22Rv1 (cell line): ENCODE data around the gene ATF1.

Experiments
- H3K27ac ChIP-seq: fragments of 450-650 bp; 2 replicates; pipeline ENCODE4 v1.5.1; 2017
- CTCF ChIP-seq: fragments of 450-650 bp; IDR thresholded peaks from 2 replicates; pipeline ENCODE4 v1.5.1; 2017; ENCODE audit warnings: mild to moderate bottlenecking
- ZFX ChIP-seq: fragments of 450-650 bp; IDR thresholded peaks from 2 replicates; pipeline ENCODE4 v1.6.1; 2017; ENCODE audit warnings: antibody characterized with exemption, borderline replicate concordance

Gene ATF1

GRCh38 chr12:50763639-50764285 is at the start of gene ATF1:
TSS of gene ATF1 (plus strand) at chr12:50764101. CDS start at chr12:50780146, 16,045 bp downstream.
- peak within 1 kb of the TSS; percentile 97 for H3K27ac ChIP-seq

GRCh38 chr12:50715174-50715573 is 48.7 kb upstream of the ATF1 start:
- H3K27ac ChIP-seq = no peak overlapping the region
- no peak for TF ChIP-seq CTCF
- no peak for TF ChIP-seq ZFX

More at GRCh38 chr12:50763639-50764285, at the start of gene ATF1:
- TF ChIP-seq CTCF (no peak), ZFX (no peak)

- no peak for TF ChIP-seq CTCF
- no peak overlapping the region for H3K27ac ChIP-seq
Observed at GRCh38 chr12:50718760-50719159, 45.1 kb upstream of the ATF1 start.

GRCh38 chr12:50720085-50720484 is 43.8 kb upstream of the ATF1 start:
- H3K27ac ChIP-seq = no peak overlapping the region
- no peak for TF ChIP-seq ZFX
- no peak for TF ChIP-seq CTCF

GRCh38 chr12:50720501-50720900 is 43.4 kb upstream of the ATF1 start:
- H3K27ac ChIP-seq = no peak overlapping the region
- TF ChIP-seq ZFX = no peak
- no peak for TF ChIP-seq CTCF

GRCh38 chr12:50723865-50724264 is 40.0 kb upstream of the ATF1 start:
- H3K27ac ChIP-seq = no peak overlapping the region; the same call in 1 of the 2 replicates
- TF ChIP-seq CTCF (no peak), ZFX (no peak)

GRCh38 chr12:50725011-50725942 is 38.6 kb upstream of the ATF1 start:
- TF ChIP-seq CTCF (no peak), ZFX (no peak)
- peak overlapping the region; percentile 40 for H3K27ac ChIP-seq
